Measurements from ENCODE around the gene B4GALNT1. TPM values are rescaled to one million over a fixed set of nuclear protein-coding genes. Genes with fewer than 3 reads are reported as not detected.

B4GALNT1 gene
- total and polyA plus RNA-seq, 9 of the 15 experiments (the other 6 are each of a cell fraction or from before 2014, with no cell fraction given), result 1.0 to 32.2 (median 9.8) TPM

DNA sequence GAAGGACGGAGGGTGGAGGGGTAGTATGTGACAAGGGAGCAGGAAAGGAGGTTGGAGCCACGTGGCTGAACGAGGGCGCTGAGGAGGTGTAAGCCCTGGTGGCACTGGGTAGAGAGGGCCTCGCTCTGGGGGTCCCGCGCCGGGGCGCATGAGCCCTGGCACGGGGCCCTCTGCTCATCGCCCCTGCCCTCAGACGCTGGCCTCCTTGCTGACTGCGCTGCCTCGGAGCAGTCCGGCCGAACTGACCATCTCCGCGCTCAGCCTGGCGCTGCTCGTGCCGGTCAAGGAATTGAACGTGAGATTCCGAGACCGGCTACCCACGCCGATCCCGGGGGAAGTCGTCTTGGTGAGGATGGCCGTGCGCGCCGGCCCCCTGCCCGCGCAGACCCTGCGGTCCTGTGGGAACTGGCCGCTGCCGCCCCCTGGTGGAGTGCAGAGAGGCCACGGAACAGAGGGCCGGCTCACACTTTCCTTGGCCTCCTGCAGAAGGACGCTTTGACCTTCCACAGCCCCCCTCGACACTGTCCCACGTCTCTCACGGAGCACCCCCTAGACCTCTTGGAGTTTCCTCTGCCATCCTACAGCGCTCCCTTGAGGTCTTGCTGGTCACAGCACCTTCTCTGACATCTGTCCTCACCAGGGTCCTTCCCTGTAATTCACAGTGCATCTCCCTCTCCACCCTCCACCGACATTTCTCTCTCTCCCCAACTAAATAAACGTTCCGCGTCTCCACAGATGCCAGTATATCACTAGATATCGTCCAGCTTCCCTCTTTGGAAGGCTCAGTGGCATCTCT, 11.3 kb downstream of the B4GALNT1 start (continued):
- TF ChIP-seq ZNF324 (CRISPR knock-in tag; IDR thresholded peaks at IDR 0.05) (0 out of 2 replicates have a peak, but pooled peaks have one; percentile 44), IRF2 (CRISPR knock-in tag; IDR thresholded peaks at IDR 0.05) (no peak), POLR2A (conservative IDR thresholded peaks at IDR 0.05) (no peak), ZBTB17 (CRISPR knock-in tag; IDR thresholded peaks at IDR 0.05) (peak; percentile 46; the same call in 1 of the 2 replicates), GTF2F1 (IDR thresholded peaks at IDR 0.05; ENCODE audit: low read depth, low read length) (no peak), U2AF2 (optimal IDR thresholded peaks at IDR 0.05; ENCODE audit: low read depth, low read length) (no peak), RBM39 (optimal IDR thresholded peaks at IDR 0.05; ENCODE audit: low read depth, low read length) (no peak), FOXM1 (IDR thresholded peaks at IDR 0.05; ENCODE audit: low read depth) (no peak), FOXM1 (CRISPR knock-in tag; IDR thresholded peaks at IDR 0.05; ENCODE audit: low read depth) (no peak), ELF2 (CRISPR knock-in tag; IDR thresholded peaks at IDR 0.05) (no peak), ZNF785 (CRISPR knock-in tag; IDR thresholded peaks at IDR 0.05) (no peak)
- TF ChIP-seq, protein P1, sequence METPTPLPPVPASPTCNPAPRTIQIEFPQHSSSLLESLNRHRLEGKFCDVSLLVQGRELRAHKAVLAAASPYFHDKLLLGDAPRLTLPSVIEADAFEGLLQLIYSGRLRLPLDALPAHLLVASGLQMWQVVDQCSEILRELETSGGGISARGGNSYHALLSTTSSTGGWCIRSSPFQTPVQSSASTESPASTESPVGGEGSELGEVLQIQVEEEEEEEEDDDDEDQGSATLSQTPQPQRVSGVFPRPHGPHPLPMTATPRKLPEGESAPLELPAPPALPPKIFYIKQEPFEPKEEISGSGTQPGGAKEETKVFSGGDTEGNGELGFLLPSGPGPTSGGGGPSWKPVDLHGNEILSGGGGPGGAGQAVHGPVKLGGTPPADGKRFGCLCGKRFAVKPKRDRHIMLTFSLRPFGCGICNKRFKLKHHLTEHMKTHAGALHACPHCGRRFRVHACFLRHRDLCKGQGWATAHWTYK (CRISPR knock-in tag; IDR thresholded peaks at IDR 0.05), result 0 out of 2 replicates have a peak, but pooled peaks have one; percentile 37
- TF ChIP-seq, protein P2, sequence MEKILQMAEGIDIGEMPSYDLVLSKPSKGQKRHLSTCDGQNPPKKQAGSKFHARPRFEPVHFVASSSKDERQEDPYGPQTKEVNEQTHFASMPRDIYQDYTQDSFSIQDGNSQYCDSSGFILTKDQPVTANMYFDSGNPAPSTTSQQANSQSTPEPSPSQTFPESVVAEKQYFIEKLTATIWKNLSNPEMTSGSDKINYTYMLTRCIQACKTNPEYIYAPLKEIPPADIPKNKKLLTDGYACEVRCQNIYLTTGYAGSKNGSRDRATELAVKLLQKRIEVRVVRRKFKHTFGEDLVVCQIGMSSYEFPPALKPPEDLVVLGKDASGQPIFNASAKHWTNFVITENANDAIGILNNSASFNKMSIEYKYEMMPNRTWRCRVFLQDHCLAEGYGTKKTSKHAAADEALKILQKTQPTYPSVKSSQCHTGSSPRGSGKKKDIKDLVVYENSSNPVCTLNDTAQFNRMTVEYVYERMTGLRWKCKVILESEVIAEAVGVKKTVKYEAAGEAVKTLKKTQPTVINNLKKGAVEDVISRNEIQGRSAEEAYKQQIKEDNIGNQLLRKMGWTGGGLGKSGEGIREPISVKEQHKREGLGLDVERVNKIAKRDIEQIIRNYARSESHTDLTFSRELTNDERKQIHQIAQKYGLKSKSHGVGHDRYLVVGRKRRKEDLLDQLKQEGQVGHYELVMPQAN (IDR thresholded peaks at IDR 0.05; ENCODE audit: borderline replicate concordance), result no peak
- TF ChIP-seq, protein P3, sequence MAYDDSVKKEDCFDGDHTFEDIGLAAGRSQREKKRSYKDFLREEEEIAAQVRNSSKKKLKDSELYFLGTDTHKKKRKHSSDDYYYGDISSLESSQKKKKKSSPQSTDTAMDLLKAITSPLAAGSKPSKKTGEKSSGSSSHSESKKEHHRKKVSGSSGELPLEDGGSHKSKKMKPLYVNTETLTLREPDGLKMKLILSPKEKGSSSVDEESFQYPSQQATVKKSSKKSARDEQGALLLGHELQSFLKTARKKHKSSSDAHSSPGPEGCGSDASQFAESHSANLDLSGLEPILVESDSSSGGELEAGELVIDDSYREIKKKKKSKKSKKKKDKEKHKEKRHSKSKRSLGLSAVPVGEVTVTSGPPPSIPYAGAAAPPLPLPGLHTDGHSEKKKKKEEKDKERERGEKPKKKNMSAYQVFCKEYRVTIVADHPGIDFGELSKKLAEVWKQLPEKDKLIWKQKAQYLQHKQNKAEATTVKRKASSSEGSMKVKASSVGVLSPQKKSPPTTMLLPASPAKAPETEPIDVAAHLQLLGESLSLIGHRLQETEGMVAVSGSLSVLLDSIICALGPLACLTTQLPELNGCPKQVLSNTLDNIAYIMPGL (CRISPR knock-in tag; IDR thresholded peaks at IDR 0.05), result no peak
- TF ChIP-seq, protein P4, sequence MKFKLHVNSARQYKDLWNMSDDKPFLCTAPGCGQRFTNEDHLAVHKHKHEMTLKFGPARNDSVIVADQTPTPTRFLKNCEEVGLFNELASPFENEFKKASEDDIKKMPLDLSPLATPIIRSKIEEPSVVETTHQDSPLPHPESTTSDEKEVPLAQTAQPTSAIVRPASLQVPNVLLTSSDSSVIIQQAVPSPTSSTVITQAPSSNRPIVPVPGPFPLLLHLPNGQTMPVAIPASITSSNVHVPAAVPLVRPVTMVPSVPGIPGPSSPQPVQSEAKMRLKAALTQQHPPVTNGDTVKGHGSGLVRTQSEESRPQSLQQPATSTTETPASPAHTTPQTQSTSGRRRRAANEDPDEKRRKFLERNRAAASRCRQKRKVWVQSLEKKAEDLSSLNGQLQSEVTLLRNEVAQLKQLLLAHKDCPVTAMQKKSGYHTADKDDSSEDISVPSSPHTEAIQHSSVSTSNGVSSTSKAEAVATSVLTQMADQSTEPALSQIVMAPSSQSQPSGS (CRISPR knock-in tag; IDR thresholded peaks at IDR 0.05), result no peak
- TF ChIP-seq, protein P5, sequence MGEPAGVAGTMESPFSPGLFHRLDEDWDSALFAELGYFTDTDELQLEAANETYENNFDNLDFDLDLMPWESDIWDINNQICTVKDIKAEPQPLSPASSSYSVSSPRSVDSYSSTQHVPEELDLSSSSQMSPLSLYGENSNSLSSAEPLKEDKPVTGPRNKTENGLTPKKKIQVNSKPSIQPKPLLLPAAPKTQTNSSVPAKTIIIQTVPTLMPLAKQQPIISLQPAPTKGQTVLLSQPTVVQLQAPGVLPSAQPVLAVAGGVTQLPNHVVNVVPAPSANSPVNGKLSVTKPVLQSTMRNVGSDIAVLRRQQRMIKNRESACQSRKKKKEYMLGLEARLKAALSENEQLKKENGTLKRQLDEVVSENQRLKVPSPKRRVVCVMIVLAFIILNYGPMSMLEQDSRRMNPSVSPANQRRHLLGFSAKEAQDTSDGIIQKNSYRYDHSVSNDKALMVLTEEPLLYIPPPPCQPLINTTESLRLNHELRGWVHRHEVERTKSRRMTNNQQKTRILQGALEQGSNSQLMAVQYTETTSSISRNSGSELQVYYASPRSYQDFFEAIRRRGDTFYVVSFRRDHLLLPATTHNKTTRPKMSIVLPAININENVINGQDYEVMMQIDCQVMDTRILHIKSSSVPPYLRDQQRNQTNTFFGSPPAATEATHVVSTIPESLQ (CRISPR knock-in tag; IDR thresholded peaks at IDR 0.05), result no peak
- TF ChIP-seq, protein P6, sequence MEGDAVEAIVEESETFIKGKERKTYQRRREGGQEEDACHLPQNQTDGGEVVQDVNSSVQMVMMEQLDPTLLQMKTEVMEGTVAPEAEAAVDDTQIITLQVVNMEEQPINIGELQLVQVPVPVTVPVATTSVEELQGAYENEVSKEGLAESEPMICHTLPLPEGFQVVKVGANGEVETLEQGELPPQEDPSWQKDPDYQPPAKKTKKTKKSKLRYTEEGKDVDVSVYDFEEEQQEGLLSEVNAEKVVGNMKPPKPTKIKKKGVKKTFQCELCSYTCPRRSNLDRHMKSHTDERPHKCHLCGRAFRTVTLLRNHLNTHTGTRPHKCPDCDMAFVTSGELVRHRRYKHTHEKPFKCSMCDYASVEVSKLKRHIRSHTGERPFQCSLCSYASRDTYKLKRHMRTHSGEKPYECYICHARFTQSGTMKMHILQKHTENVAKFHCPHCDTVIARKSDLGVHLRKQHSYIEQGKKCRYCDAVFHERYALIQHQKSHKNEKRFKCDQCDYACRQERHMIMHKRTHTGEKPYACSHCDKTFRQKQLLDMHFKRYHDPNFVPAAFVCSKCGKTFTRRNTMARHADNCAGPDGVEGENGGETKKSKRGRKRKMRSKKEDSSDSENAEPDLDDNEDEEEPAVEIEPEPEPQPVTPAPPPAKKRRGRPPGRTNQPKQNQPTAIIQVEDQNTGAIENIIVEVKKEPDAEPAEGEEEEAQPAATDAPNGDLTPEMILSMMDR (IDR thresholded peaks at IDR 0.05 in 2 of 3, conservative IDR thresholded peaks at IDR 0.05 in 1 of 3; ENCODE audit: insufficient read depth in 2 of 3, low read depth in 1 of 3, low read length in 3 of 3), result peak; percentile 81 to 95 (median 92)
